ENCODE measurements around the gene ZNF620.
"Not testable (repeated sequence)": the region's sequence is repeated elsewhere in the genome, so short reads cannot be mapped to it uniquely, and the experiment has no call there.

ZNF620 gene

DNA sequence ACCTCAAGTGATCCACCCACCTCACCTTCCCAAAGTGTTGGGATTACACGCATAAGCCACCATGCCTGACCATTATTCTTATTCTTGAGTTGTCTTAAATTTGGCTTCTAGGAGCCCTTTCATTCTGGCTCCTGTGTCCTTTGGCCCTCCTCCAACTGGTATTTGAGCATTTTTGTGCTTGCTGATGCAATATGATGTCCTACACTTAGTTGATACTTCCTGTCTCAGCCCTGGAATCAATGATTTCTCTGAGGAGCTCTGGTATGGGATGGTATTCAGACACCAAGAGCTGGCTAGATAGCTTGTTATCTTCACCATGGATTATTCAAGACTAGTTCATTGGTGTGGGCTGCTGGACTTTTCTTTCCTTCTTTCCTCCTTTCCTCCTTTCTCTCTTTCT lies 44.3 kb downstream of the ZNF620 start:
- Histone ChIP-seq H3K36me3 (ENCODE audit: control insufficient read depth, insufficient read depth, low read length) (no peaks in the 10 kb centered on the region), H3K27me3 (ENCODE audit: control insufficient read depth, insufficient read depth, low read length) (no peaks in the 10 kb centered on the region), H3K9me3 (ENCODE audit: control insufficient read depth, low read length) (no peaks in the 10 kb centered on the region), H3K9ac (ENCODE audit: low read length) (no peak overlapping the region), H3K4me1 (ENCODE audit: control insufficient read depth, insufficient read depth, low read length) (no peaks in the 10 kb centered on the region), H3K4me3 (ENCODE audit: low read length) (no peak overlapping the region)

GRCh38 chr3:40557575-40558161 lies 51.8 kb downstream of the ZNF620 start:
- Histone ChIP-seq H3K9ac (ENCODE audit: low read length) (no peak overlapping the region), H3K27me3 (ENCODE audit: control insufficient read depth, insufficient read depth, low read length) (no peaks in the 10 kb centered on the region), H3K9me3 (ENCODE audit: control insufficient read depth, low read length) (no peaks in the 10 kb centered on the region), H3K36me3 (ENCODE audit: control insufficient read depth, insufficient read depth, low read length) (no peaks in the 10 kb centered on the region), H3K4me3 (ENCODE audit: low read length) (no peak overlapping the region), H3K4me1 (ENCODE audit: control insufficient read depth, insufficient read depth, low read length) (no peaks in the 10 kb centered on the region)

DNA sequence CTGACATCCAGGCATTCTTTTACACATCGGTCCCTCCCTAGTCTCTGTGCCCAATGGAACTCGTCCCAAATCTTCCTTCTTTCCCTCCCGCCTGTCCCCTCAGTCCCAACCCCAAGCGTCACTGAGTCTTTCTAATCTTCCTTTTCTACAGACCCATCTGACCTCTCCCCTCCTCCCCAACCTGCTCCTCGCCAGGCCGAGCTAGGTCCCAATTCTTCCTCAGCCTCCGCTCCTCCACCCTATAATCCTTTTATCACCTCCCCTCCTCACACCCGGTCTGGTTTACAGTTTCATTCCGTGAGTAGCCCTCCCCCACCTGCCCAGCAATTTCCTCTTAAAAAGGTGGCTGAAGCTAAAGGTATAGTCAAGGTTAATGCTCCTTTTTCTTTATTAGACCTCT lies 56.6 kb downstream of the ZNF620 start:
- not testable (repeated sequence) for H3K4me3 ChIP-seq (ENCODE audit: low read length); H3K9ac ChIP-seq (ENCODE audit: low read length); H3K9me3 ChIP-seq (ENCODE audit: control insufficient read depth, low read length); H3K36me3 ChIP-seq (ENCODE audit: control insufficient read depth, insufficient read depth, low read length); H3K4me1 ChIP-seq (ENCODE audit: control insufficient read depth, insufficient read depth, low read length); H3K27me3 ChIP-seq (ENCODE audit: control insufficient read depth, insufficient read depth, low read length)

GRCh38 chr3:40565629-40566028 lies 59.8 kb downstream of the ZNF620 start:
- not testable (repeated sequence) for H3K9me3 ChIP-seq (ENCODE audit: control insufficient read depth, low read length); H3K4me1 ChIP-seq (ENCODE audit: control insufficient read depth, insufficient read depth, low read length); H3K4me3 ChIP-seq (ENCODE audit: low read length); H3K36me3 ChIP-seq (ENCODE audit: control insufficient read depth, insufficient read depth, low read length); H3K27me3 ChIP-seq (ENCODE audit: control insufficient read depth, insufficient read depth, low read length); H3K9ac ChIP-seq (ENCODE audit: low read length)

GRCh38 chr3:40566694-40567093 lies 60.9 kb downstream of the ZNF620 start:
- no peaks in the 10 kb centered on the region for H3K4me1 ChIP-seq (ENCODE audit: control insufficient read depth, insufficient read depth, low read length)
- peaks cover 3% of the 10 kb centered on the region for H3K9me3 ChIP-seq (ENCODE audit: control insufficient read depth, low read length)
- H3K36me3 ChIP-seq (ENCODE audit: control insufficient read depth, insufficient read depth, low read length): no peaks in the 10 kb centered on the region
- H3K4me3 ChIP-seq (ENCODE audit: low read length): no peak overlapping the region
- no peaks in the 10 kb centered on the region for H3K27me3 ChIP-seq (ENCODE audit: control insufficient read depth, insufficient read depth, low read length)
- no peak overlapping the region for H3K9ac ChIP-seq (ENCODE audit: low read length)

All from mucosa of stomach (tissue), 1 donor.